Measurements from ENCODE around the gene MORC2.

MORC2 gene

GRCh38 chr22:30948930-30949342 lies 19.6 kb downstream of the MORC2 start:
- DNase-seq, result no peak

GRCh38 chr22:30947816-30948454 lies 20.6 kb downstream of the MORC2 start:
- DNase-seq, result no peak

GRCh38 chr22:30947173-30947815 lies 21.3 kb downstream of the MORC2 start:
- DNase-seq, result no peak

GRCh38 chr22:30946354-30946753 lies 22.2 kb downstream of the MORC2 start:
- no peak for DNase-seq

DNA sequence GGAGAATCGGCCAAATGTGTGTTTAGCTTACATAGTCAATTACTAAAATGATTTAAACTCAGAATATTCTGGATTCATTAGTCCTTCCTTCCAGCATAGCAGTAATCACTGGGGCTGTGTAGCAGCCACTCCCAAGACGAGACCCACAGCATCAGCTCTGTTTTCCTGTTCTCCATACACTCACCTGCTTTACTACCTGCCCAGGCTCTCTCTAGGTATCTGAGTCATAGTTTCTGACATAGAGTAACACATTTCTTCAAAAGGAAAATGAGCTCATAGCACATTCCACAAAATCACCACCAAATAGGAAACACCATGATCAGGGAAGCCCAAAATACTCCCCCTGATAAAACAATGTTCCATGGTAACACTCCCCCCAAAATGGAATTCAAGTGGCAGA lies 22.9 kb downstream of the MORC2 start:
- no peak for DNase-seq

GRCh38 chr22:30944986-30945385 lies 23.6 kb downstream of the MORC2 start:
- no peak for DNase-seq

DNA sequence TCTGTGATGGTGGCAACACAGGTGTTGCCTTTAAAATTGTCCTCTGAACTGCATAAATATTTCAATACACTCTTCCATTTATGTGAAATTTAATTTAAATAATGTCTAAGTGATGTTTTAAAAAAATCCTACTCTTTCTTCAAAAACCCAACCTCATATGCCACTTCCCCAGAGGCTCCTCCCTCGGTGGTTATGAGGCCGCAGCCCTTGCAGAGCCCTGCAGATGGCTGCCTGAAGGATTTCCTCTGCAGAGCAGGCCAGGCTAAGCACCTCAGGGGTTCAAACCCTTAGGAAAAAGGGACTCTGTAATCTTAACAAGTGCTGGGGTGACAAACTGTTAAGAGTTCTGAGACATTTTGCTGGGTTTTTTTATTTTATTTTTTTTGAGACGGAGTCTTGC lies 25.2 kb downstream of the MORC2 start:
- peak; percentile 53 for DNase-seq

DNA sequence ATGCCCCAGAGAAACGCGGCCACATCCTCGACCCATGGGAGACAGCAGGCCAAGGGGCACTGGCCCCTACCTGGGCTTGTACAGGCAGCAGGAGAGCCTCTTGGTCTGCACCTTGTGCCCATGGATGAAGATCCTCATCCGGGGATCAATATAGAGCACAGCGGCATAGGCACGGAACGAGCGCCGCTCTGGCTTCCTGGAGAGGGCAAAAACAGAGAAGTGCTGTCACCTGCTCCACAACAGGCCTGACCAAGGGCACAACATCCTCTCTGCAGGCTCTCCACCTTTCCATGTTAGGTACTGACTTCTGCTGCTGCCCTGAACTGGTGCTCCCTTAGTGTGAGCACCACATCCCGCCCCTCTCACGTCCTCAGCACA lies 27.2 kb downstream of the MORC2 start:
- peak; percentile 27 for DNase-seq

- DNase-seq, result peak; percentile 44
Observed at GRCh38 chr22:30940685-30941362, 27.8 kb downstream of the MORC2 start.

DNA sequence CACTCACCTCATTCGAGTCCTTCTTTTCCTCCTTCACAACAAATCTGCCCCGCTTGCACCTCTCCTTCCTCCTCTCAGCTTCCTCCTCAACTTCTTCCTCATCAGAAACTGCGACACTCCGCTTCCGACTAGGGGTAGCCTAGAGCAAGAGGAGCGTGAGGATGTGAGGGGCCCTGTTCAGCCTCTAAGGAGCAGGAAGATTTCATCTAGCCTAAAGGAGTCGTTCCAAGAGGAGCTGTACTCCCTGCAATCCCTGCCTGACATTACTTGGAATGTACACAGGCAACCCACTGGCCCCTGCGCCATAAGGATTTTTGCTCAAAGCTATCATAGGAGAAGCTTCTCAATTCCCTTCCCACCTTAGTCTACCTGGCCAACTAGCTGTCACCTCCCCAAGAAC lies 34.5 kb downstream of the MORC2 start:
- DNase-seq, result no peak

- no peak for DNase-seq
Observed at GRCh38 chr22:30933457-30933856, 35.1 kb downstream of the MORC2 start.

- no peak for DNase-seq
Observed at GRCh38 chr22:30932661-30933060, 35.9 kb downstream of the MORC2 start.

DNA sequence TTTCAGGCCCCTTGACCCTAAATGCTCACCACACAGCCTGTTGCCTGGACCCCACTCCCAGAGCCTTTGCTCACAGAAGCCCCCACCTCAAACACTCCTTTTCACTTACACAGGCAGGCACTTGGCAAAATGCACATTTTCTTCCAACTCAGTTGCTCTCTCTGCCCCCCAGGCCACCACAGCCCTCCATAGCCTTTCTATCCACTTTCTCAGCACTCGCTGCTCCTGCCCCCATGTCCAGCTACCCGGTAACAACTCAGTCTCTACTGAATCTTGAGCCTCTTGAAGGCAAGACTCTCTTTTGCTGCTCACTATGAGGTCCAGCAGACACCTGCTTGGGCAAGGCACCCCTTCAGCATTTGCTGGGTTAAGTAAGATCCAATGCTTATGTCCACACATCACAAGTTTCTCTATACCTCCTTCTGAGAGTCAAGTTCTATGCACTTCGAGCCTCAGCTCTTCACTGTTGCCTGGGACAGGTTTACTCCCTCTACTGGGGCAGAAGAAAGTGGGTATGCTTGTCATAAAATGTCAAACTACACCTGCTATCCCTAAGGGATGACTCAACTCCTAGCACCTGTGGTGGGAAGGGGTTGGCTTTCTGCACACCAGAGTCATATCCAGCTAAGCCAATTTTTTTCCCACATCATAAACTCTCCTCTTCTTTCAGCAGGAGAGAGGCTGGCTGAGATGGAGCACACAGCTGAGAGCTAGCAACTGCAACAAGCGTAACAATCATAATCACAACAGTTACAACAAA lies 36.9 kb downstream of the MORC2 start:
- DNase-seq, result no peak

GRCh38 chr22:30930228-30930627 lies 38.3 kb downstream of the MORC2 start:
- no peak for DNase-seq

GRCh38 chr22:30928401-30928800 lies 40.2 kb downstream of the MORC2 start:
- DNase-seq, result no peak

GRCh38 chr22:30927806-30928205 lies 40.8 kb downstream of the MORC2 start:
- DNase-seq, result no peak

DNA sequence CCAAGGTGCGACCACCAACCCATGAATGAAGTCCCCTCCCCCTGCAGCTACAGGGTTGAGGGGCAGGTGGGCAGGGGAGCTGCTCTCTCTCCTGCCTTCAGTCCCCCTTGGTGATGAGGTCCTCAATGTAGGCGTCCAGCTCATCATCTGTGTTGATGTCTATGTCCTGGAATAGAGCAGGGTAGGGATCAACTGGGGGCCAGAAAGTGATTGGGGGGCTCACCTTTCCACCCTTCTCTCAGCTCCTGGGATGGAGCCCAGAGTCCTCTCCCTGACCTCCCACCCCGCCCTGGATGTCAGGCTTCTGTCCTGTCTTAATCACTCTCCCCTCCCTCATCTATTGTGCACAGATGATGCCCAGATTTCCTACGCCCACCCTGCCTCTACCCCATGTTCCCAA lies 41.9 kb downstream of the MORC2 start:
- DNase-seq, result no peak

DNA sequence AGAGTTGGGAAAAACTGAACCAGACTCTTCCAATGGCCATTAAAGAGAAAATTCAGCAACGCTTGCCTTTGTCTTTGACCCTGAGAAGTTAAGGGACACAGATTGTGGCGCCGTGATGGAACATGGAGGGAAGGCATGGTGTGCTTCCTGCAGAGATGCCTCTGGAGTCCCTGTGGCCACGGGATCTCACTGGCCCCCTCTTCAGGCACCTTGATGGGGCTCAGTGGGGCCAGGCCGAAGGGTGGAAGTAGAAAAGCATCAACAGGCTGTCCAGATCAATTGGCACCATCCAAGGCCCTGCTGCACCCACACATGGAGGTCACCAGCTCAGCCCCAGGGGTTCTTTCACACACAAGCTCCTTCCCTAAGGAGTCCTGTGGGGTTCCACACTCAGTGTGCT lies 42.9 kb downstream of the MORC2 start:
- DNase-seq, result no peak

DNA sequence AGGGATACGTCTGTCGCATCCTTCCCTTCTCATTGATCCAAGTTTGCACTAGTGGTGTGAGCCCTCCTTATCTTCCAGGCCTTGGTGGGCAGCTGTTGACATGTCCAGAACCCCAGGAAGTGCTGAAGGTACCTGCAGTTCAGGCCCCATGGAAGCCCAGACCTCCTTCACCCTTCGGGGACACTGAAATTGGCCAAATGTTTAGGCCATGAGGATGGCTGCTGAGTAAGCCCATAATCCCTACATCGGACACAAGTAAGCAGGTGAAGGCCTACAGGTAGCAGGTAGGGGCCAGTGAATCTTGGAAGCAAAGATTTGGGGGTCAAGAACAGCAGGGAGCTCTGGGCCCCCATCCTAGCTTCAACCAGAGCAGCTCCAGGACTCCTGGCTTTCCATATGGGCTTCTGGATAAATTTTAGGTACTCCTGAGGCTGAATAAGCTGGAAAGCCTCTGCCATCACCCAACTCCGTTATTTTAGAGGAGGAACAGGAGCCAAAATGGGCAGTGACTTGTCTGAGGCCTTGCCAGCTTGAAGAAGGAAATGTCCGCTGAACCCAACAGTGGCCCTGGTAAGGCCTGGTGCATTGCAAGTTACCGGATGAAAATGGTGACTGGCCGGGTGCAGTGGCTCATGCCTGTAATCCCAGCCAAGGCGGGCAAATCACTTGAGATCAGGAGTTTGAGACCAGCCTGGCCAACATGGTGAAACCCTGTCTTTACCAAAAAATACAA lies 45.2 kb downstream of the MORC2 start:
- no peak for DNase-seq

DNA sequence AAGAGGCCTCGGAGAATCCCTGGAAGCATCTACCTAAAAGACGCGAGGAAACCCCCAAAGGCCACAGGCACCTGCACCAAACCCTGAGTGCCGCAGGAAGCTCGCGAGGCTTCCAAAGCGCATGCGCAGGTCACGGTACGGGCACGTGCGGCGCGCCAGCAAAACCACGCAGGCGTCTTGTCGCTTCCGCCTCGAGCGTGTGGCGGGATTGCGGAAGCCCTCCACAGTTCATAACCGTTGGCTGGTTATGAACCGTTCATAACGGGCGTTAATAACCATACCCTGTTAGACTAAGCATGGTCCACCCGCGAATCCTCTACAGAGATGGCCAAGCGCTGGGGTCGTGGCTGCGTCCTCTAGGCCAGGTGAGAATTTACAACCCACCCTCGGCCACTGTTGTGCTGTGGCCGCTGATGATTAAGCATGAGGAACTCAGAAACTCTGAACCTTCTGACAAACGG lies 46.4 kb downstream of the MORC2 start:
- DNase-seq, result peak; percentile 78

- no peak for DNase-seq
Observed at GRCh38 chr22:30921108-30921507, 47.5 kb downstream of the MORC2 start.

- peak; percentile 86 for DNase-seq
Observed at GRCh38 chr22:30920407-30920806, 48.2 kb downstream of the MORC2 start.

- DNase-seq, result no peak
Observed at GRCh38 chr22:30919973-30920372, 48.6 kb downstream of the MORC2 start.

All from activated T-cell treated with anti-CD3 and anti-CD28 coated beads, Interleukin-2, amount 50 U/mL, for 1 hour (primary cell).